Colonic mucosa (tissue), 4 donors: ENCODE results near the gene SLC15A4. TPM values are rescaled to one million over a fixed set of nuclear protein-coding genes. Genes with fewer than 3 reads are reported as not detected.

Experiments used
- DNase-seq: peaks from one replicate; pipeline ENCODE4 v3.0.0-alpha.2; 2020
- H3K27ac ChIP-seq: fragments of 200-600 bp; one replicate; pipeline ENCODE4 v1.8.0; 2021
- H3K27me3 ChIP-seq: fragments of 200-600 bp; one replicate; pipeline ENCODE4 v1.8.0; 2021
- H3K36me3 ChIP-seq: fragments of 200-600 bp; one replicate; pipeline ENCODE4 v1.8.0; 2021
- H3K4me1 ChIP-seq: fragments of 200-600 bp; one replicate; pipeline ENCODE4 v1.8.0; 2021; ENCODE audit warnings: mild to moderate bottlenecking
- H3K4me3 ChIP-seq: fragments of 200-600 bp; one replicate; pipeline ENCODE4 v1.8.0; 2021
- H3K9ac ChIP-seq, 2 donors: one replicate each; pipeline ENCODE4 v1.7.0; 2013; ENCODE audit warnings: control low read depth in 2 of 2, low read depth in 2 of 2, low read length in 2 of 2
- H3K9me3 ChIP-seq: fragments of 200-600 bp; one replicate; pipeline ENCODE4 v1.8.0; 2021
- CTCF ChIP-seq: fragments of 200-600 bp; IDR thresholded peaks from one replicate; pipeline ENCODE4 v1.8.0; 2022; ENCODE audit warnings: antibody characterized with exemption, mild to moderate bottlenecking
- intact Hi-C: fragments of 100-400 bp; cut with DNase I; formaldehyde crosslinking; loops from one replicate; pipeline ENCODE4 v1.14.1; 2022
- total RNA-seq, 2 donors: library from RNA; stranded (reverse); fragmentation: NEBNext Ultra II Directional in 1 of 2; extraction: Animal tissue kit (Norgen Biotek cat#: 25700) in 1 of 2; gene quantifications; one replicate each; pipeline ENCODE4 v1.2.1, GENCODE V29; 2021
- donor health status: healthy.
- donor health status: DM: no; HTN: no; CAD: no.
- donor health status: DM: no; HTN: no; CAD: no.

The SLC15A4 gene
- total RNA-seq, 2 donors from 2014 or later = 12.0 to 12.8 TPM

GRCh38 chr12:128783129-128783574 is 40.6 kb downstream of the SLC15A4 start:
- H3K36me3 ChIP-seq = no peaks in the 10 kb centered on the region
- no peak overlapping the region for H3K4me3 ChIP-seq
- intact Hi-C loops = loop anchor here (5.0 kb wide), 1 partner anchor 1129 kb away; no protein-coding TSS in a partner anchor
- no peak for TF ChIP-seq CTCF
- no peaks in the 10 kb centered on the region for H3K9me3 ChIP-seq
- no peaks in the 10 kb centered on the region for H3K4me1 ChIP-seq
- no peak overlapping the region for H3K9ac ChIP-seq
- H3K27me3 ChIP-seq = no peaks in the 10 kb centered on the region
- no peak overlapping the region for H3K27ac ChIP-seq
- no peak for DNase-seq

GRCh38 chr12:128779901-128780300 is 43.9 kb downstream of the SLC15A4 start:
- no peak overlapping the region for H3K27ac ChIP-seq
- intact Hi-C loops = loop anchor here (5.0 kb wide), 1 partner anchor 1132 kb away; no protein-coding TSS in a partner anchor
- DNase-seq = no peak
- H3K4me3 ChIP-seq = no peak overlapping the region
- H3K9ac ChIP-seq = no peak overlapping the region
- no peaks in the 10 kb centered on the region for H3K4me1 ChIP-seq
- no peak for TF ChIP-seq CTCF
- H3K27me3 ChIP-seq = no peaks in the 10 kb centered on the region
- no peaks in the 10 kb centered on the region for H3K36me3 ChIP-seq
- H3K9me3 ChIP-seq = no peaks in the 10 kb centered on the region

GRCh38 chr12:128772249-128772648 is 51.5 kb downstream of the SLC15A4 start:
- Histone ChIP-seq H3K4me1 (no peaks in the 10 kb centered on the region), H3K9ac (no peak overlapping the region), H3K27ac (no peak overlapping the region), H3K9me3 (no peaks in the 10 kb centered on the region), H3K27me3 (no peaks in the 10 kb centered on the region), H3K4me3 (no peak overlapping the region), H3K36me3 (no peaks in the 10 kb centered on the region)
- no peak for DNase-seq
- intact Hi-C loops = no loop called here
- TF ChIP-seq CTCF = no peak

GRCh38 chr12:128771681-128772080 is 52.1 kb downstream of the SLC15A4 start:
- TF ChIP-seq CTCF = no peak

GRCh38 chr12:128767518-128767917 is 56.2 kb downstream of the SLC15A4 start:
- no peaks in the 10 kb centered on the region for H3K9me3 ChIP-seq
- H3K4me1 ChIP-seq = no peaks in the 10 kb centered on the region
- TF ChIP-seq CTCF = no peak
- DNase-seq = no peak
- no peaks in the 10 kb centered on the region for H3K36me3 ChIP-seq
- intact Hi-C loops = no loop called here
- no peaks in the 10 kb centered on the region for H3K27me3 ChIP-seq
- no peak overlapping the region for H3K4me3 ChIP-seq
- H3K27ac ChIP-seq = no peak overlapping the region
- no peak overlapping the region for H3K9ac ChIP-seq

More at GRCh38 chr12:128771681-128772080, 52.1 kb downstream of the SLC15A4 start:
- Histone ChIP-seq H3K9me3 (no peaks in the 10 kb centered on the region), H3K27ac (no peak overlapping the region), H3K36me3 (no peaks in the 10 kb centered on the region), H3K9ac (no peak overlapping the region), H3K27me3 (no peaks in the 10 kb centered on the region), H3K4me1 (no peaks in the 10 kb centered on the region), H3K4me3 (no peak overlapping the region)
- intact Hi-C loops = no loop called here
- DNase-seq = no peak
